HCT116 (cell line): ENCODE measurements around the gene RBM26. TPM values are rescaled to one million over a fixed set of nuclear protein-coding genes. Genes with fewer than 3 reads are reported as not detected.
A peak's percentile ranks its signal among the peaks of the same experiment; 100 is the strongest.

Source experiments
- ATAC-seq: fragments of 200-7000 bp; cut with Tn5 transposase; 2 replicates; pipeline ENCODE4 v1.9.1; 2020; ENCODE audit warnings: mild to moderate bottlenecking, moderate library complexity
- BruUV-seq: library from RNA; stranded (reverse); fragments of 400-500 nt; replicated peaks from 2 replicates; lab custom pipeline; 2021; lab: Mats Ljungman, UMichigan
- CTCF ChIA-PET: fragments of 300-600 bp; sonication (Branson Sonifier 250); formaldehyde crosslinking; loops from one replicate; lab custom pipeline; 2021; ENCODE audit warnings: antibody characterized with exemption; lab: Charles Lee
- POLR2A ChIA-PET: fragments of 300-600, 350-600 bp; sonication (Branson Sonifier 250); formaldehyde crosslinking; loops from one replicate; lab custom pipeline; 2021; ENCODE audit warnings: antibody characterized with exemption; lab: Charles Lee
- RAD21 ChIA-PET, 2 experiments: fragments of 300-600 bp; sonication (Branson Sonifier 250); formaldehyde crosslinking; loops; one replicate each; lab custom pipeline; 2023; ENCODE audit warnings: low total read pairs in 2 of 2; ENCODE audit not compliant: uncharacterized antibody in 2 of 2, unreplicated experiment in 2 of 2, low non-redundant PET in 1 of 2; lab: Charles Lee
- DNase-seq: peaks from one replicate; pipeline ENCODE4 v3.0.0-alpha.2; 2010; ENCODE audit warnings: low read depth, low spot score
- H2AFZ ChIP-seq: fragments of 200-600 bp; shearing (Covaris generic), sonication (generic); 2 replicates; pipeline ENCODE4 v1.6.1; 2017; ENCODE audit warnings: low read depth, mixed run types, mixed read lengths, antibody characterized with exemption, low read length; ENCODE audit not compliant: poor library complexity, severe bottlenecking
- H3K27ac ChIP-seq: 2 replicates; pipeline ENCODE4 v1.5.1; 2012; ENCODE audit warnings: low read depth, low read length
- H3K27me3 ChIP-seq: fragments of 200-600 bp; sonication (generic); 2 replicates; pipeline ENCODE4 v1.6.1; 2016; ENCODE audit warnings: mixed run types, low read length, mixed read lengths; ENCODE audit not compliant: insufficient read depth
- H3K36me3 ChIP-seq, 2 experiments: fragments of 200-500 bp in 1 of 2; fragments of 200-600 bp in 1 of 2; sonication (Bioruptor generic) in 1 of 2; sonication (generic) in 1 of 2; 2 replicates each; pipeline versions ENCODE4 v1.5.1 to v1.6.1; 2014 to 2016; ENCODE audit warnings: low read length in 2 of 2, inconsistent platforms in 1 of 2, mixed read lengths in 1 of 2, mixed run types in 1 of 2; ENCODE audit not compliant: insufficient read depth in 2 of 2, control insufficient read depth in 1 of 2
- H3K4me1 ChIP-seq, 2 experiments: fragments of 200-600 bp in 1 of 2; sonication (generic) in 1 of 2; 2 replicates each; pipeline versions ENCODE4 v1.5.1 to v1.6.1; 2012 to 2017; ENCODE audit warnings: low read length in 2 of 2, inconsistent platforms in 1 of 2, mild to moderate bottlenecking in 1 of 2, mixed read lengths in 1 of 2, mixed run types in 1 of 2, moderate library complexity in 1 of 2; ENCODE audit not compliant: insufficient read depth in 2 of 2, control insufficient read depth in 1 of 2
- H3K4me2 ChIP-seq: fragments of 200-600 bp; sonication (generic); 2 replicates; pipeline ENCODE4 v1.6.1; 2017; ENCODE audit warnings: mixed run types, low read length, mixed read lengths
- H3K4me3 ChIP-seq, 2 experiments: fragments of 200-600 bp in 1 of 2; sonication (generic) in 1 of 2; replicated peaks in 1 of 2; 2 replicates each; pipeline ENCODE4 v1.5.1; 2011 to 2016; ENCODE audit warnings: low read length in 2 of 2, control low read depth in 1 of 2, low read depth in 1 of 2, mild to moderate bottlenecking in 1 of 2, mixed read lengths in 1 of 2, mixed run types in 1 of 2
- H3K79me2 ChIP-seq: fragments of 200-600 bp; sonication (generic); 2 replicates; pipeline ENCODE4 v1.6.1; 2017; ENCODE audit warnings: mild to moderate bottlenecking, mixed run types, low read length, moderate library complexity, mixed read lengths; ENCODE audit not compliant: insufficient read depth
- H3K9ac ChIP-seq: fragments of 200-600 bp; sonication (generic); 2 replicates; pipeline ENCODE4 v1.6.1; 2016; ENCODE audit warnings: low read length, mixed read lengths
- H3K9me2 ChIP-seq: fragments of 200-600 bp; sonication (generic), shearing (Covaris generic); 2 replicates; pipeline ENCODE4 v1.6.1; 2017; ENCODE audit warnings: mixed run types, mild to moderate bottlenecking, moderate library complexity; ENCODE audit not compliant: insufficient read depth
- H3K9me3 ChIP-seq, 2 experiments: fragments of 200-500 bp in 1 of 2; fragments of 200-600 bp in 1 of 2; sonication (Bioruptor generic) in 1 of 2; sonication (generic) in 1 of 2; 2 replicates each; pipeline ENCODE4 v1.6.1; 2014 to 2017; ENCODE audit warnings: low read length in 2 of 2, mixed read lengths in 2 of 2, inconsistent platforms in 1 of 2, low read depth in 1 of 2, mild to moderate bottlenecking in 1 of 2, mixed run types in 1 of 2, moderate library complexity in 1 of 2; ENCODE audit not compliant: control insufficient read depth in 1 of 2, insufficient read depth in 1 of 2
- H4K20me1 ChIP-seq: fragments of 200-600 bp; sonication (generic), shearing (Covaris generic); 2 replicates; pipeline ENCODE4 v1.6.1; 2017; ENCODE audit warnings: mixed run types, mild to moderate bottlenecking, moderate library complexity; ENCODE audit not compliant: insufficient read depth
- CBX3 ChIP-seq: IDR thresholded peaks from 2 replicates; pipeline ENCODE4 v1.6.1; 2012; ENCODE audit warnings: low read depth
- EZH2 ChIP-seq: fragments of 200-600 bp; sonication (generic); IDR thresholded peaks from 2 replicates; pipeline ENCODE4 v1.6.1; 2017; ENCODE audit warnings: antibody characterized with exemption, mixed run types
- POLR2A ChIP-seq: IDR thresholded peaks from 2 replicates; pipeline ENCODE4 v1.7.0; 2011; ENCODE audit warnings: borderline replicate concordance; ENCODE audit not compliant: insufficient read depth, insufficient read length; ENCODE audit errors: extremely low read depth
- SP1 ChIP-seq: IDR thresholded peaks from 2 replicates; pipeline ENCODE4 v1.6.1; 2012; ENCODE audit warnings: low read depth
- intact Hi-C: fragments of 100-400 bp; cut with micrococcal nuclease; formaldehyde crosslinking; loops from 2 replicates; pipeline ENCODE4 v1.10.0; 2022
- total RNA-seq: library from RNA; stranded (reverse); gene quantifications from one replicate; pipeline ENCODE4 v1.2.1, GENCODE V29; 2021; ENCODE audit not compliant: unreplicated experiment

RBM26 gene
- total RNA-seq, 1 experiment from 2014 or later, result 52.5 TPM

- TF ChIP-seq EZH2 (no peak), CBX3 (peak; percentile 49)
- intact Hi-C loops, result no loop called here
- H3K4me3 ChIP-seq, result no peak overlapping the region
- no peak overlapping the region for H3K27ac ChIP-seq
- DNase-seq (no peak), ATAC-seq (no peak)
- no peak overlapping the region for H2AFZ ChIP-seq
- no peak overlapping the region for H3K4me2 ChIP-seq
- no TSS peak for BruUV-seq
- RAD21 ChIA-PET, result no interaction called here
- H4K20me1 ChIP-seq, result peaks cover 18% of the 10 kb centered on the region; the same call in 1 of the 2 replicates
- peaks cover 96% of the 10 kb centered on the region for H3K79me2 ChIP-seq
- POLR2A ChIA-PET, result no interaction called here
- no peaks in the 10 kb centered on the region for H3K9me2 ChIP-seq
- CTCF ChIA-PET, result no interaction called here
- H3K27me3 ChIP-seq, result no peaks in the 10 kb centered on the region
- H3K36me3 ChIP-seq, result peaks cover 3 to 33% of the 10 kb centered on the region in 2 experiments; a peak in 2 of 4 replicates
- H3K9ac ChIP-seq, result no peak overlapping the region
- peaks cover 7 to 11% of the 10 kb centered on the region in 2 experiments; a peak in 2 of 4 replicates for H3K9me3 ChIP-seq
- H3K4me1 ChIP-seq, result no peaks in the 10 kb centered on the region
Measured at GRCh38 chr13:79395881-79396280, 10.2 kb downstream of the RBM26 start.

- ATAC-seq, result no peak; the same call in 1 of the 2 replicates
- H3K9me2 ChIP-seq, result no peaks in the 10 kb centered on the region
- peaks cover 0 to 18% of the 10 kb centered on the region in 2 experiments; a peak in 2 of 4 replicates for H3K36me3 ChIP-seq
- peaks cover 96% of the 10 kb centered on the region for H3K79me2 ChIP-seq
- BruUV-seq, result no TSS peak
- peaks cover 39% of the 10 kb centered on the region; the same call in 1 of the 2 replicates for H4K20me1 ChIP-seq
- ChIA-PET POLR2A (no interaction called here), RAD21 (no interaction called here), CTCF (no interaction called here)
- no peak overlapping the region for H3K4me2 ChIP-seq
- no peak overlapping the region for H2AFZ ChIP-seq
- intact Hi-C loops, result no loop called here
- H3K4me3 ChIP-seq, result no peak overlapping the region
- H3K27ac ChIP-seq, result no peak overlapping the region
- H3K9me3 ChIP-seq, result peaks cover 7 to 11% of the 10 kb centered on the region in 2 experiments; a peak in 2 of 4 replicates
- TF ChIP-seq POLR2A (no peak), SP1 (no peak)
- H3K9ac ChIP-seq, result no peak overlapping the region
- no peaks in the 10 kb centered on the region for H3K27me3 ChIP-seq
- no peak for DNase-seq
- no peaks in the 10 kb centered on the region for H3K4me1 ChIP-seq
Measured at GRCh38 chr13:79393564-79394249, 12.3 kb downstream of the RBM26 start.
